Left lung (tissue), 10 donors: ENCODE results near the gene CPNE7. TPM values are rescaled to one million over a fixed set of nuclear protein-coding genes. Genes with fewer than 3 reads are reported as not detected.

ENCODE experiments used
- ATAC-seq: fragments of 200-7000 bp; cut with Tn5 transposase; one replicate; pipeline ENCODE4 v1.9.1; 2020; ENCODE audit warnings: moderate library complexity
- DNase-seq, 4 donors: peaks; one replicate each; pipeline ENCODE4 v3.0.0-alpha.2; 2013 to 2020
- H3K27ac ChIP-seq, 2 donors: fragments of 200-600 bp; sonication (generic) in 1 of 2; one replicate each; pipeline versions ENCODE4 v1.5.0 to v1.8.0; 2020 to 2021
- H3K27me3 ChIP-seq, 2 donors: fragments of 200-600 bp; sonication (generic) in 1 of 2; one replicate each; pipeline versions ENCODE4 v1.5.0 to v1.8.0; 2020 to 2021
- H3K36me3 ChIP-seq, 2 donors: fragments of 200-600 bp; sonication (generic) in 1 of 2; one replicate each; pipeline versions ENCODE4 v1.5.0 to v1.8.0; 2020 to 2021
- H3K4me1 ChIP-seq, 2 donors: fragments of 200-600 bp; one replicate each; pipeline ENCODE4 v1.8.0; 2021
- H3K4me3 ChIP-seq, 2 donors: fragments of 200-600 bp; sonication (generic) in 1 of 2; one replicate each; pipeline versions ENCODE4 v1.5.0 to v1.8.0; 2020 to 2021; ENCODE audit warnings: mild to moderate bottlenecking in 1 of 2
- H3K9me3 ChIP-seq, 2 donors: fragments of 200-600 bp; sonication (generic) in 1 of 2; one replicate each; pipeline versions ENCODE4 v1.5.0 to v1.8.0; 2020 to 2021
- intact Hi-C, 2 donors: fragments of 100-400 bp; cut with DNase I; formaldehyde crosslinking; loops; one replicate each; pipeline versions ENCODE4 v1.11.2 to v1.14.2; 2022
- polyA plus RNA-seq, 6 donors: library from polyadenylated mRNA; unstranded; fragments of 120-200 nt; gene quantifications; one replicate each; pipeline ENCODE4 v1.2.1, GENCODE V29; 2013; ENCODE audit not compliant: insufficient read length in 6 of 6
- total RNA-seq, 2 donors: library from RNA; stranded (reverse); fragmentation: NEBNext Ultra II Directional; extraction: Animal tissue kit (Norgen Biotek cat#: 25700); gene quantifications; one replicate each; pipeline ENCODE4 v1.2.1, GENCODE V29; 2021
- TF ChIP-seq, protein P1 (sequence below), 2 donors: fragments of 200-600 bp; sonication (generic) in 1 of 2; IDR thresholded peaks; one replicate each; pipeline versions ENCODE4 v1.5.0 to v1.8.0; 2021; ENCODE audit warnings: antibody characterized with exemption in 2 of 2
- donor health status: DM: no; HTN: yes; CAD: no.
- donor health status: DM: no; HTN: no; CAD: no.

Gene CPNE7
- total and polyA plus RNA-seq, 8 donors, result 0.26 to 1.3 (median 0.36) TPM; not detected in 1

DNA sequence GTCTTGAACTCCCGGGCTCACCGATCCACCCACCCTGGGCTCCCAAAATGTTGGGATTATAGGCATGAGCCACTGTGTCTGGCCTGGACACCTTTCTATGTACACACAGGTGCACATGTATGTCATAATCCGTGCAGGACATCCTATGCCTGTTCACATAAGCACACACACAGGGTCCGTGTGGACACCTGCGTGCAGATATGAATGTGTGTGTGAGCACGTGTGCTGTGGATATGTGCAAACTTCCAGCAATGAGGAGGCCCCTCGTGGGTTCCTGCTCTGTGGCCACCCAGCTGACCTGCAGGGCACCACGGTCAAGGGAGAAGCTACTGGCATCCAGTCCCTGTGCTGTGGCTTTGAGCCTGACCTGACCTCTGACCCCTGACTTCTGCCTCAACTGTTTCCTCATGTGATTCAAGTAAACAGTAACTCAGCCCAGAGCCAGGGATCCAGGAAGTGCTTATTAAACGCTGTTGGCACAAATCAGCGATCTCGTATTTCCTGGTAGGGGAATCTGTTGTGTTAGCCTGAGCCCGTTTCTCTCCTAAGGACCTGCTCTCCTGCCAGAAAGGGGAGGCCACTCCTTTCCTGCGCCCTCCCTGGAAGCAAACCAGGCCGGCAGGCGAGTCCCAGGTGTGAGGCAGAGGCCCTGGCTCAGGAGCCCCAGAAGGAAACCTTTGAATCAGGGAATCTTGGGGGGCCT is 6.5 kb downstream of the CPNE7 start:
- peaks cover 3 to 14% of the 10 kb centered on the region in 2 donors for H3K4me1 ChIP-seq
- ATAC-seq, result peak; percentile 79
- no peaks in the 10 kb centered on the region for H3K36me3 ChIP-seq
- intact Hi-C loops, result no loop called here
- no peak overlapping the region for H3K4me3 ChIP-seq
- TF ChIP-seq, protein P1, sequence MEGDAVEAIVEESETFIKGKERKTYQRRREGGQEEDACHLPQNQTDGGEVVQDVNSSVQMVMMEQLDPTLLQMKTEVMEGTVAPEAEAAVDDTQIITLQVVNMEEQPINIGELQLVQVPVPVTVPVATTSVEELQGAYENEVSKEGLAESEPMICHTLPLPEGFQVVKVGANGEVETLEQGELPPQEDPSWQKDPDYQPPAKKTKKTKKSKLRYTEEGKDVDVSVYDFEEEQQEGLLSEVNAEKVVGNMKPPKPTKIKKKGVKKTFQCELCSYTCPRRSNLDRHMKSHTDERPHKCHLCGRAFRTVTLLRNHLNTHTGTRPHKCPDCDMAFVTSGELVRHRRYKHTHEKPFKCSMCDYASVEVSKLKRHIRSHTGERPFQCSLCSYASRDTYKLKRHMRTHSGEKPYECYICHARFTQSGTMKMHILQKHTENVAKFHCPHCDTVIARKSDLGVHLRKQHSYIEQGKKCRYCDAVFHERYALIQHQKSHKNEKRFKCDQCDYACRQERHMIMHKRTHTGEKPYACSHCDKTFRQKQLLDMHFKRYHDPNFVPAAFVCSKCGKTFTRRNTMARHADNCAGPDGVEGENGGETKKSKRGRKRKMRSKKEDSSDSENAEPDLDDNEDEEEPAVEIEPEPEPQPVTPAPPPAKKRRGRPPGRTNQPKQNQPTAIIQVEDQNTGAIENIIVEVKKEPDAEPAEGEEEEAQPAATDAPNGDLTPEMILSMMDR (IDR thresholded peaks at IDR 0.05), result no peak
- no peaks in the 10 kb centered on the region for H3K9me3 ChIP-seq
- DNase-seq, result peak in 1 of 4 donors; percentile 20
- peak overlapping the region in 1 of 2 donors; percentile 49 for H3K27ac ChIP-seq
- H3K27me3 ChIP-seq, result peaks cover 1 to 7% of the 10 kb centered on the region in 2 donors

DNA sequence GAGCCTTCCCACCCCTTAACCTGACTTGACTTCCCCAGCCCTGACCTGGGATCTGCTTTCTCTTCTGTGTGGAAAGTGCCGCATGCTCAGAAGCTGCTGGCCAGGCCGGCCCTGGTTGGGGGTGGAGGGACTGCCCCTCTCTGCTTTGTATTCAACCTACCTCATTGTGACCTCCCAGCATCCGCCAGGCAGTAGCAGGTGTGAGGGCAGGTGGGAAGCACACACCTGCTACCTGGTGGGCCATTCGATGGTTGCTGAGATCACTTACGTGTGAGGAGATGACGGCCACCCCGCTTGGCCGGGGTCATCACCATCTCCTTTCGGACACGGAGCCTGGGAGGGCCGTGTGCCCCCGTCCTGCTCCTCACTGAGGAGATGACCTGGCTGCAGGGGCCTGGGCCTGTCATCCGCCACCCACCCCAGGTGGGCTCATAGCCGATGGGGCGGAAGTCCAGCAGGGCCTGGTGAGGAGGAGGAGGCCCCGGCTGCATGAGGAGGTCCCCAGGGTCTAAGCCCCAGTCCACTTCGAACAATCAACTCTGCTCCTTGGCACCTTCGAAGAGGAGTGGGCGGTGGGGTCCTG is 7.1 kb downstream of the CPNE7 start:
- no peaks in the 10 kb centered on the region for H3K36me3 ChIP-seq
- H3K4me1 ChIP-seq, result peaks cover 3 to 14% of the 10 kb centered on the region in 2 donors
- ATAC-seq, result no peak
- no peak for DNase-seq
- TF ChIP-seq, protein P1 (IDR thresholded peaks at IDR 0.05), result no peak
- no peak overlapping the region for H3K4me3 ChIP-seq
- no peaks in the 10 kb centered on the region for H3K9me3 ChIP-seq
- H3K27me3 ChIP-seq, result peaks cover 0 to under 1% of the 10 kb centered on the region in 2 donors
- H3K27ac ChIP-seq, result peak overlapping the region in 1 of 2 donors; percentile 49
- intact Hi-C loops, result no loop called here

DNA sequence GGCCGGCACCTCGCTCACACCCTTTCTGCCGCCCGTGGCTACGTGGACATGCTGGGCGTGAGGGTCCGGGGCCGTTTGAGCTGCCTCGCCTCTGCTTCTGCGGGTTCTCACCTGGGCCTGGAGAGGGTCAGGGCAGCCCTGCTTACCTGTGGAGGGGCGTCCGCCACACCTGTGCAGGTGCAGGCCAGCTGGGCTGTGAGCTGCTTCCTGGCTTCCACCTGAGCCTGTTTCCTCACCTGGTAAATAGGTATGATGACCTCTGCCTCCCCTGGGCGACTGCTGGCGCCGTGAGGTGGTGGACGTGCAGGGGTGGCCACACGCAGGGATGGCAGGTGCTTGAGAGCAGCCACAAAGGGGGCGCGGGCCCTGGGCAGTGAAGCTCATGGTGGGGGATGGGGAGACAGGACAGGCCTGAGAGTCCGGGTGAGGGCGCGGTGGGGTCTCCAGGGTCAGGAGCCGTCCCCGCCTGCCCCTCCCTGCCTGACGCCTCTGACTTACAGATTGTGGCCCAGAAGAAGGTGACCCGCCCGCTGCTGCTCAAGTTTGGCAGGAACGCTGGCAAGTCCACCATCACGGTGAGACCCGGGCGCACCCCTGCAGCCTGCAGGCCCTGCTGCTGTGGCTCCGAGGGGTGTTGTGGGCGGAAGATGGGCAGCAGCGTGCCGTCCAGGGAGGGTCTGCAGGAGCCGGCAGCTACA is 7.8 kb downstream of the CPNE7 start:
- TF ChIP-seq, protein P1 (IDR thresholded peaks at IDR 0.05), result no peak
- peaks cover 3 to 14% of the 10 kb centered on the region in 2 donors for H3K4me1 ChIP-seq
- H3K9me3 ChIP-seq, result no peaks in the 10 kb centered on the region
- no peaks in the 10 kb centered on the region for H3K27me3 ChIP-seq
- DNase-seq (peak in 1 of 4 donors; percentile 74), ATAC-seq (no peak)
- no peaks in the 10 kb centered on the region for H3K36me3 ChIP-seq
- H3K4me3 ChIP-seq, result no peak overlapping the region
- no peak overlapping the region for H3K27ac ChIP-seq
- intact Hi-C loops, result no loop called here

DNA sequence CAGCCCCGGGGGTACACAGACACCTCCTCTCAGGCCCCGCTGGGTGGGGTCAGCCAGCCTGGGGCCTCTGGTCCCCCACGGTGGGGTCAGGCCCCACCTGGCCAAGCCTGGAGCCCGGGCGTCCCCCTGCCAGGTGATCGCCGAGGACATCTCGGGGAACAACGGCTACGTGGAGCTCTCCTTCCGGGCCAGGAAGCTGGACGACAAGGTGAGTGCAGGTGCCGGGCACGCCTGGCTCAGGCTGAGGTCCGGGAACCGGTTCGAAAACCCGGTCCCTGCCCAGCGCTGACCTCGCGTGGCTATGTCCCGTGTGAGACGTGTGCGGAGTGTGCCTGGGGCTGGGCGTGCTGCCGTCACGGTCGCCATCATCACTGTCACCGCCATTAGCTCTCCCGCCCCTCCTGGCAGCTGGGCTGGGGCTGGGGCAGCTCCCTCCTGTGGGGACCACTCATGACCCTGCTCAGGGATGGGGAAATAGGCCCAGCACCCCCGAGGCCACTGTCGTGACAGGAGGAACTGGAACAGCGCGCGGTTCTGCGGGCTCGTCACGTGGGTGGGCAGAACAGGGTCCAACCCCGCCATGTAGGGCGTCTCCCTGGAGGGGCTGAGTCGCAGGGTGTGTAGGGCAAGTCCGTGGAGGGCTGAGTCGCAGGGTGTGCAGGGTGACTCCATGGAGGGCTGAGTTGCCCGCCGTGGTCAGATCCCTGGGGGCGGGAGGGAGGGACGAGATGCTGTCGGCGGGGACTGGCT is 8.5 kb downstream of the CPNE7 start:
- Histone ChIP-seq H3K36me3 (no peaks in the 10 kb centered on the region), H3K4me3 (no peak overlapping the region), H3K9me3 (no peaks in the 10 kb centered on the region), H3K27ac (no peak overlapping the region), H3K27me3 (no peaks in the 10 kb centered on the region), H3K4me1 (peaks cover 3 to 14% of the 10 kb centered on the region in 2 donors)
- intact Hi-C loops, result no loop called here
- TF ChIP-seq, protein P1 (IDR thresholded peaks at IDR 0.05), result no peak
- peak in 1 of 4 donors; percentile 69 for DNase-seq
- no peak for ATAC-seq
